Measurements from ENCODE around the gene MBNL2.

MBNL2 gene

GRCh38 chr13:97333983-97334382 is 111.8 kb downstream of the MBNL2 start:
- TF ChIP-seq GABPA (IDR thresholded peaks at IDR 0.05; ENCODE audit: low read depth) = no peak
- TF ChIP-seq SPI1 (IDR thresholded peaks at IDR 0.05; ENCODE audit: borderline replicate concordance, low read depth) = no peak
- TF ChIP-seq REST (IDR thresholded peaks at IDR 0.05; ENCODE audit: insufficient replicate concordance, low read depth) = no peak
- no peak for TF ChIP-seq POLR2AphosphoS5 (IDR thresholded peaks at IDR 0.05; ENCODE audit: low read depth)
- TF ChIP-seq CTCF (IDR thresholded peaks at IDR 0.05; ENCODE audit: insufficient read depth, low read length) = no peak
- Histone ChIP-seq H3K27me3 (ENCODE audit: insufficient read depth, poor library complexity, severe bottlenecking) (no peaks in the 10 kb centered on the region), H3K27ac (replicated peaks) (no peak overlapping the region), H3K4me3 (replicated peaks; ENCODE audit: insufficient read depth, low read length) (no peak overlapping the region)
- DNase-seq (ENCODE audit: low read depth in 1 of 2, low spot score in 1 of 2) = no peak

GRCh38 chr13:97334690-97335089 is 112.6 kb downstream of the MBNL2 start:
- Histone ChIP-seq H3K27me3 (ENCODE audit: insufficient read depth, poor library complexity, severe bottlenecking) (no peaks in the 10 kb centered on the region), H3K27ac (replicated peaks) (no peak overlapping the region), H3K4me3 (replicated peaks; ENCODE audit: insufficient read depth, low read length) (no peak overlapping the region)
- no peak for DNase-seq (ENCODE audit: low read depth in 1 of 2, low spot score in 1 of 2)
- TF ChIP-seq CTCF (IDR thresholded peaks at IDR 0.05; ENCODE audit: insufficient read depth, low read length) (no peak), GABPA (IDR thresholded peaks at IDR 0.05; ENCODE audit: low read depth) (no peak), REST (IDR thresholded peaks at IDR 0.05; ENCODE audit: insufficient replicate concordance, low read depth) (no peak), SPI1 (IDR thresholded peaks at IDR 0.05; ENCODE audit: borderline replicate concordance, low read depth) (no peak), POLR2AphosphoS5 (IDR thresholded peaks at IDR 0.05; ENCODE audit: low read depth) (no peak)

GRCh38 chr13:97335488-97336134 is 113.5 kb downstream of the MBNL2 start:
- TF ChIP-seq REST (IDR thresholded peaks at IDR 0.05; ENCODE audit: insufficient replicate concordance, low read depth) (no peak), SPI1 (IDR thresholded peaks at IDR 0.05; ENCODE audit: borderline replicate concordance, low read depth) (no peak), CTCF (IDR thresholded peaks at IDR 0.05; ENCODE audit: insufficient read depth, low read length) (no peak), GABPA (IDR thresholded peaks at IDR 0.05; ENCODE audit: low read depth) (no peak), POLR2AphosphoS5 (IDR thresholded peaks at IDR 0.05; ENCODE audit: low read depth) (no peak)
- Histone ChIP-seq H3K27ac (replicated peaks) (no peak overlapping the region), H3K4me3 (replicated peaks; ENCODE audit: insufficient read depth, low read length) (no peak overlapping the region), H3K27me3 (ENCODE audit: insufficient read depth, poor library complexity, severe bottlenecking) (no peaks in the 10 kb centered on the region)
- no peak for DNase-seq (ENCODE audit: low read depth in 1 of 2, low spot score in 1 of 2)

Data from HL-60 (cell line).